Neural progenitor cell (in vitro differentiated cells): ENCODE data around the gene PHKG2. TPM values are rescaled to one million over a fixed set of nuclear protein-coding genes. Genes with fewer than 3 reads are reported as not detected.

Experiments
- DNase-seq: peaks from one replicate; pipeline ENCODE4 v3.0.0-alpha.2; 2016; ENCODE audit warnings: low spot score
- H2AFZ ChIP-seq: fragments of 200-600 bp; sonication (generic); replicated peaks from 2 replicates; pipeline ENCODE4 v1.6.1; 2016; ENCODE audit warnings: antibody characterized with exemption
- H3F3A ChIP-seq: fragments of 200-600 bp; sonication (generic); 2 replicates; pipeline ENCODE4 v1.6.1; 2016; ENCODE audit warnings: antibody characterized with exemption, low read depth
- H3K27ac ChIP-seq: fragments of 200-600 bp; sonication (generic); 2 replicates; pipeline ENCODE4 v1.5.1; 2016; ENCODE audit warnings: mild to moderate bottlenecking
- H3K27me3 ChIP-seq: fragments of 200-600 bp; sonication (generic); 2 replicates; pipeline ENCODE4 v1.6.1; 2016; ENCODE audit warnings: mild to moderate bottlenecking, moderate library complexity
- H3K36me3 ChIP-seq: fragments of 200-600 bp; sonication (generic); 2 replicates; pipeline ENCODE4 v1.5.1; 2016
- H3K4me1 ChIP-seq: fragments of 200-600 bp; sonication (generic); 2 replicates; pipeline ENCODE4 v1.6.1; 2016; ENCODE audit warnings: mixed run types
- H3K4me2 ChIP-seq: fragments of 200-600 bp; sonication (generic); 2 replicates; pipeline ENCODE4 v1.6.1; 2016
- H3K4me3 ChIP-seq: fragments of 200-600 bp; sonication (generic); 2 replicates; pipeline ENCODE4 v1.5.1; 2016
- H3K79me2 ChIP-seq: fragments of 200-600 bp; sonication (generic); 2 replicates; pipeline ENCODE4 v1.6.1; 2016; ENCODE audit warnings: low read depth
- H3K9ac ChIP-seq: fragments of 200-600 bp; sonication (generic); 2 replicates; pipeline ENCODE4 v1.6.1; 2016
- H3K9me3 ChIP-seq: fragments of 200-600 bp; sonication (generic); 2 replicates; pipeline ENCODE4 v1.5.1; 2016; ENCODE audit warnings: low read depth
- H4K20me1 ChIP-seq: fragments of 200-600 bp; sonication (generic); 2 replicates; pipeline ENCODE4 v1.6.1; 2016; ENCODE audit warnings: low read depth
- H3K27ac Mint-ChIP-seq: 3 replicates; pipeline ENCODE4 v1.8.0; 2021; ENCODE audit warnings: mixed read lengths
- H3K27me3 Mint-ChIP-seq: 2 replicates; pipeline ENCODE4 v1.8.0; 2022; ENCODE audit warnings: low read depth, mild to moderate bottlenecking, inconsistent platforms, moderate library complexity, mixed read lengths; ENCODE audit not compliant: insufficient read depth
- H3K36me3 Mint-ChIP-seq: 3 replicates; pipeline ENCODE4 v1.8.0; 2021; ENCODE audit warnings: mixed read lengths
- H3K4me1 Mint-ChIP-seq: 3 replicates; pipeline ENCODE4 v1.8.0; 2021; ENCODE audit warnings: mixed read lengths
- H3K4me3 Mint-ChIP-seq: 3 replicates; pipeline ENCODE4 v1.8.0; 2021; ENCODE audit warnings: mild to moderate bottlenecking, moderate library complexity, mixed read lengths
- H3K9me3 Mint-ChIP-seq: 3 replicates; pipeline ENCODE4 v1.8.0; 2020; ENCODE audit warnings: mixed read lengths
- EZH2 ChIP-seq: fragments of 200-600 bp; sonication (generic); IDR thresholded peaks from 2 replicates; pipeline ENCODE4 v1.6.1; 2017; ENCODE audit warnings: antibody characterized with exemption, mild to moderate bottlenecking, moderate library complexity
- EZH2phosphoT487 ChIP-seq: fragments of 200-600 bp; sonication (generic); IDR thresholded peaks from 2 replicates; pipeline ENCODE4 v1.6.1; 2017; ENCODE audit warnings: antibody characterized with exemption
- total RNA-seq: library from RNA; depleted of rRNA; stranded (reverse); fragments of >200 nt; gene quantifications from 2 replicates; pipeline ENCODE4 v1.2.3, GENCODE V29; 2015; ENCODE audit warnings: low replicate concordance
- TF ChIP-seq, protein P1 (sequence below): fragments of 200-600 bp; sonication (generic); IDR thresholded peaks from 2 replicates; pipeline ENCODE4 v1.5.1; 2017; ENCODE audit warnings: antibody characterized with exemption, mild to moderate bottlenecking

PHKG2 gene
- total RNA-seq, 1 donor from 2014 or later, result 20.2 TPM

DNA sequence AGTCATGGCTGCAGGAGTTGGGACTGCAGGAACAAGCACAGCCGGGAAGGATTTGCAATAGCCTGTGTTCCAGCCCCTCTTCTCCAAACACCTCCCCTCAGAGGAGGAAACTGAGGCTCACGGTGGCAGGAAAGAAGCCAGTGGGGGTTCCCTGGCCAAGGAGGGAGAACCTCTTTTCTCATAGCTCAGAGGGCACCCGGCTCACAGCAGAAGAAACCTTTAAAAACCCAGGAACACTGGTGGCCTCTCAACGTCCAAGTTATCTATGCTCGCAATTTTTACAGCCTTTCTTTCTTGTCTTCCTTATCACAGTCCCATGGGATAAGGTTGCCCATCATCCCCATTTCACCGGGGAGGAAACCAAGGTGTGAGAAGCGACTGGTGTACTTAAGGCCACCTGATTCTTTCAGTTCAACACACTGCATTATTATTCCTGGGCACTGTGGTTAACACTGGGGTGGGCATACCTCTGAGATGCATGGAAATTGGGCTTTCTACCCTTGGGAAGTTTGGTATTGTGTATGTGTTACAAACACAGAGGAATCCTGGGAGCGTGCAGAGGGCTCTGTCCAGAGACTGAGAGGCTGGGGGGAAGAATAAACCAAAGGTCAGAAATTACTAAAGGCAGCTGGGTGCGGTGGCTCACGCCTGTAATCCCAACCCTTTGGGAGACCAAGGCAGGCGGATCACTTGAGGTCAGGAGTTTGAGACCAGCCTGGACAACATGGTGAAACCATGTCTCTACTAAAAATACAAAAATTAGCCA is 39.6 kb downstream of the PHKG2 start:
- Histone ChIP-seq H2AFZ (peak overlapping the region; percentile 87), H3K36me3 (no peaks in the 10 kb centered on the region), H3K4me1 (peaks cover 5% of the 10 kb centered on the region), H4K20me1 (peaks cover 19% of the 10 kb centered on the region), H3K9ac (peak overlapping the region; percentile 81), H3K79me2 (peaks cover 29% of the 10 kb centered on the region), H3K9me3 (no peaks in the 10 kb centered on the region), H3K27ac (no peak overlapping the region), H3K4me2 (peak overlapping the region; percentile 93), H3K4me3 (peak overlapping the region; percentile 99), H3K27me3 (no peaks in the 10 kb centered on the region), H3F3A (peaks cover 14% of the 10 kb centered on the region)
- Mint-ChIP-seq H3K4me1 (peaks cover 14% of the 10 kb centered on the region), H3K36me3 (peaks cover 7% of the 10 kb centered on the region), H3K4me3 (peak overlapping the region; percentile 93), H3K27ac (peak overlapping the region; percentile 67), H3K9me3 (no peaks in the 10 kb centered on the region), H3K27me3 (peaks cover 14% of the 10 kb centered on the region)
- DNase-seq, result no peak
- no peak for TF ChIP-seq EZH2phosphoT487
- TF ChIP-seq, protein P1, sequence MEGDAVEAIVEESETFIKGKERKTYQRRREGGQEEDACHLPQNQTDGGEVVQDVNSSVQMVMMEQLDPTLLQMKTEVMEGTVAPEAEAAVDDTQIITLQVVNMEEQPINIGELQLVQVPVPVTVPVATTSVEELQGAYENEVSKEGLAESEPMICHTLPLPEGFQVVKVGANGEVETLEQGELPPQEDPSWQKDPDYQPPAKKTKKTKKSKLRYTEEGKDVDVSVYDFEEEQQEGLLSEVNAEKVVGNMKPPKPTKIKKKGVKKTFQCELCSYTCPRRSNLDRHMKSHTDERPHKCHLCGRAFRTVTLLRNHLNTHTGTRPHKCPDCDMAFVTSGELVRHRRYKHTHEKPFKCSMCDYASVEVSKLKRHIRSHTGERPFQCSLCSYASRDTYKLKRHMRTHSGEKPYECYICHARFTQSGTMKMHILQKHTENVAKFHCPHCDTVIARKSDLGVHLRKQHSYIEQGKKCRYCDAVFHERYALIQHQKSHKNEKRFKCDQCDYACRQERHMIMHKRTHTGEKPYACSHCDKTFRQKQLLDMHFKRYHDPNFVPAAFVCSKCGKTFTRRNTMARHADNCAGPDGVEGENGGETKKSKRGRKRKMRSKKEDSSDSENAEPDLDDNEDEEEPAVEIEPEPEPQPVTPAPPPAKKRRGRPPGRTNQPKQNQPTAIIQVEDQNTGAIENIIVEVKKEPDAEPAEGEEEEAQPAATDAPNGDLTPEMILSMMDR, result no peak
- TF ChIP-seq EZH2, result no peak

DNA sequence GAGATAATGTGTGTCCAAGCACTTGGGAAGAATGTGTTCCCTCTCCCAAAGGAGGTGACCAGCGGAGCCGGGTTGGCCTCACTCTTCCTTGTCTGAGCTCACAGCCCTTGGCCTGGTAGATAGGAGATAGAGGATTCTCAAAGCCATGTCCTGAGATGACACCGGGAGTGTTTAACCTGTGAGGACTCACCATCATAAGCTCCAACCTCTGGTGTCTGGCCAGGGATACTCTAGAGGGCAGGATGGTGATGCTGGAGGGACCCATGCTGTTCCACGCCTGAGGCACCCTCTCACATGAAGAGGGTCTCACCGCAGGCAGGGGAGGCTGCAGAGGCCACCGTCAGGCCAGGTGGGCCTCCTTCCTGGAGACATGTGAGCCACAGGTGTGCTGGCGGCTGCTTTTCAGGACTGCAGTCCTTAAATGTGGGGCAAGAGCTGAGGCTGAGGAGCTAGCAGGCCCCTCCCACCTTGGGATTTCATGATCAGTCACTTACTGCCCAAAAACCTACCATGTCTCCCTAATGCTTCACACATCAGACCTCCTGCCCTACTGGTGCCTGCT is 45.4 kb downstream of the PHKG2 start:
- H3K4me3 Mint-ChIP-seq, result no peak overlapping the region
- H3K9me3 Mint-ChIP-seq, result no peaks in the 10 kb centered on the region
- H3K27me3 Mint-ChIP-seq, result peaks cover 8% of the 10 kb centered on the region
- DNase-seq, result no peak
- TF ChIP-seq, protein P1, result no peak
- TF ChIP-seq EZH2 (no peak), EZH2phosphoT487 (no peak)
- Histone ChIP-seq H3K4me3 (no peak overlapping the region), H3K4me1 (no peaks in the 10 kb centered on the region), H3K27ac (no peak overlapping the region), H3K9ac (no peak overlapping the region), H3K9me3 (no peaks in the 10 kb centered on the region), H2AFZ (no peak overlapping the region), H3K27me3 (no peaks in the 10 kb centered on the region), H3K4me2 (no peak overlapping the region), H3K36me3 (no peaks in the 10 kb centered on the region), H3K79me2 (no peaks in the 10 kb centered on the region), H3F3A (peaks cover 4% of the 10 kb centered on the region), H4K20me1 (no peaks in the 10 kb centered on the region)
- H3K36me3 Mint-ChIP-seq, result no peaks in the 10 kb centered on the region
- H3K4me1 Mint-ChIP-seq, result no peaks in the 10 kb centered on the region
- H3K27ac Mint-ChIP-seq, result no peak overlapping the region

DNA sequence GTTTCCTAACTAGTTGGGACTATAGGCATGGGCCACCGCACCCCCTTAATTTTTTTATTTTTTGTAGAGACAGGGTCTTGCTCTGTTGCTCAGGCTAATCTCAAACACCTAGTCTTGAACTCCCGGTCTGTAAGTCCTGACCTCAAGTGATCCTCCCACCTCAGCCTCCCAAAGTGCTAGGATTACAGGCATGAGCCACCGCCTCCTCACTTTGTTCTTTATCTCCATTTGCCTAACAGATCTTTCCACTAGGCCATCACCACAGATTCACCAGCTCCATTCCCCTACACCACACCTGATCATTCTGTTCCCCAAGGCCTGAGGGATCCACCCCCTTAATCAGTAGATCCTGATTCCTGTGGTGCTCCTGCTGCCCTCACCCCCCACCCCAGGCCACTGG is 46.4 kb downstream of the PHKG2 start:
- peaks cover under 1% of the 10 kb centered on the region for H3K27me3 ChIP-seq
- H3K4me2 ChIP-seq, result no peak overlapping the region
- no peak for DNase-seq
- no peak overlapping the region for H3K9ac ChIP-seq
- no peak overlapping the region for H3K4me3 ChIP-seq
- H3K4me1 ChIP-seq, result no peaks in the 10 kb centered on the region
- Mint-ChIP-seq H3K36me3 (no peaks in the 10 kb centered on the region), H3K4me3 (peak overlapping the region; percentile 9), H3K27me3 (peaks cover 12% of the 10 kb centered on the region), H3K9me3 (no peaks in the 10 kb centered on the region), H3K4me1 (no peaks in the 10 kb centered on the region), H3K27ac (no peak overlapping the region)
- no peak overlapping the region for H3K27ac ChIP-seq
- no peaks in the 10 kb centered on the region for H3K9me3 ChIP-seq
- no peaks in the 10 kb centered on the region for H3K36me3 ChIP-seq
- H2AFZ ChIP-seq, result no peak overlapping the region
- H3K79me2 ChIP-seq, result no peaks in the 10 kb centered on the region
- TF ChIP-seq EZH2, result no peak
- TF ChIP-seq, protein P1, result no peak
- no peaks in the 10 kb centered on the region for H4K20me1 ChIP-seq
- H3F3A ChIP-seq, result peaks cover 4% of the 10 kb centered on the region
